GM12878 (cell line): ENCODE data around the gene KLHDC10. TPM values are rescaled to one million over a fixed set of nuclear protein-coding genes. Genes with fewer than 3 reads are reported as not detected.
"Not testable (repeated sequence)": the region's sequence is repeated elsewhere in the genome, so short reads cannot be mapped to it uniquely, and the experiment has no call there.

Experiments
- ATAC-seq: fragments of 200-7000 bp; cut with Tn5 transposase; 3 replicates; pipeline ENCODE4 v1.9.1; 2020; ENCODE audit warnings: mild to moderate bottlenecking, moderate library complexity
- BruUV-seq: library from RNA; stranded (reverse); fragments of 400-500 nt; replicated peaks from 2 replicates; lab custom pipeline; 2021; lab: Mats Ljungman, UMichigan
- CTCF ChIA-PET: fragments of 300-600 bp; sonication (Branson Sonifier 250); formaldehyde crosslinking; extraction: SDS; loops from one replicate; lab custom pipeline; 2021; ENCODE audit warnings: inconsistent platforms; lab: Yijun Ruan, JAX
- POLR2A ChIA-PET: fragments of 350-600 bp; formaldehyde crosslinking; extraction: SDS; loops from one replicate; lab custom pipeline; 2021; ENCODE audit warnings: inconsistent platforms; lab: Charles Lee
- RAD21 ChIA-PET: fragments of 300-600 bp; sonication (Branson Sonifier 250); formaldehyde crosslinking; loops from one replicate; lab custom pipeline; 2023; ENCODE audit warnings: antibody characterized with exemption; ENCODE audit not compliant: unreplicated experiment; lab: Charles Lee
- SMC1A ChIA-PET: fragments of 300-600 bp; sonication (Branson Sonifier 250); formaldehyde crosslinking; loops from one replicate; lab custom pipeline; 2023; ENCODE audit not compliant: unreplicated experiment, uncharacterized antibody; lab: Charles Lee
- DNase-seq: peaks from one replicate; pipeline ENCODE4 v3.0.0-alpha.2; 2011; ENCODE audit warnings: low read depth, low spot score
- FAIRE-seq: peaks from 3 replicates; lab custom pipeline; 2011; peaks lifted over from hg19 to GRCh38; lab: Jason Lieb, UNC
- H2AFZ ChIP-seq: 2 replicates; pipeline ENCODE4 v1.6.0; 2011; ENCODE audit warnings: low read depth, low read length, control low read depth; ENCODE audit not compliant: control insufficient read depth
- H3K27ac ChIP-seq: 2 replicates; pipeline ENCODE4 v1.5.1; 2011; ENCODE audit warnings: control low read depth; ENCODE audit not compliant: control insufficient read depth, insufficient read depth
- H3K27me3 ChIP-seq, 2 experiments: replicated peaks in 1 of 2; 2 replicates each; pipeline versions ENCODE4 v1.6.0 to v1.6.1; 2011; ENCODE audit warnings: low read length in 1 of 2; ENCODE audit not compliant: control insufficient read depth in 2 of 2, insufficient read depth in 2 of 2
- H3K36me3 ChIP-seq, 2 experiments: 2 replicates each; pipeline ENCODE4 v1.5.1; 2011; ENCODE audit warnings: low read length in 1 of 2; ENCODE audit not compliant: control insufficient read depth in 2 of 2, insufficient read depth in 2 of 2
- H3K4me1 ChIP-seq: 2 replicates; pipeline ENCODE4 v1.6.1; 2011; ENCODE audit warnings: mild to moderate bottlenecking, low read length, moderate library complexity, mixed read lengths; ENCODE audit not compliant: control insufficient read depth, insufficient read depth
- H3K4me2 ChIP-seq: 2 replicates; pipeline ENCODE4 v1.6.0; 2011; ENCODE audit warnings: control low read depth; ENCODE audit not compliant: control insufficient read depth, insufficient read depth
- H3K4me3 ChIP-seq: fragments of 200-600 bp; sonication (generic); 2 replicates; pipeline ENCODE4 v1.5.1; 2016
- H3K79me2 ChIP-seq: 2 replicates; pipeline ENCODE4 v1.6.0; 2011; ENCODE audit warnings: low read length; ENCODE audit not compliant: control insufficient read depth, insufficient read depth
- H3K9ac ChIP-seq: 2 replicates; pipeline ENCODE4 v1.8.0; 2011; ENCODE audit warnings: low read length, control low read depth, mixed read lengths; ENCODE audit not compliant: control insufficient read depth, insufficient read depth
- H3K9me3 ChIP-seq: replicated peaks from 3 replicates; pipeline ENCODE4 v1.5.1; 2011; ENCODE audit warnings: mild to moderate bottlenecking, low read length; ENCODE audit not compliant: control insufficient read depth, insufficient read depth
- H4K20me1 ChIP-seq: 2 replicates; pipeline ENCODE4 v1.6.0; 2011; ENCODE audit not compliant: control insufficient read depth, insufficient read depth
- WGBS: methylation state at CpG from one replicate; pipeline ENCODE4 v1.1.6; 2016; ENCODE audit warnings: low lambda C conversion rate; ENCODE audit not compliant: insufficient replicate concordance, insufficient coverage; ENCODE audit errors: missing lambda C conversion rate; 5-methylcytosine and 5-hydroxymethylcytosine counted together
- in situ Hi-C: fragments of 300-500 bp; cut with MboI; formaldehyde crosslinking; loops from 9 replicates; pipeline ENCODE4 v1.14.3; 2018; ENCODE audit warnings: mixed read lengths
- intact Hi-C: fragments of 100-400 bp; cut with micrococcal nuclease; formaldehyde crosslinking; loops from one replicate; pipeline ENCODE4 v1.14.2; 2022; ENCODE audit not compliant: unreplicated experiment
- polyA plus RNA-seq, 11 experiments: library from polyadenylated mRNA; depleted of rRNA in 4 of 11; unstranded in 6 of 11; stranded (reverse) in 5 of 11; fragments of >200 nt; fragmentation: Nextera tagmentation in 4 of 11; fragmentation: Illumina TruSeq in 1 of 11; extraction: Ambion mirVana in 4 of 11; extraction: Trizol in 1 of 11; gene quantifications; 1 replicate in 1 of 11; 2 replicates in 10 of 11; pipeline versions ENCODE4 v1.2.1 to v1.2.3, GENCODE V29; 2011 to 2016; ENCODE audit warnings: inconsistent platforms in 2 of 11, missing spikeins in 2 of 11, low read depth in 1 of 11
- small RNA-seq: library from RNA; depleted of rRNA; stranded (forward); fragments of <200 nt; gene quantifications from one replicate; pipeline ENCODE3, GENCODE V24; 2014
- total RNA-seq, 4 experiments: library from RNA; depleted of rRNA in 3 of 4; stranded (reverse); fragments of >200 nt in 3 of 4; fragmentation: Illumina TruSeq in 1 of 4; extraction: Trizol in 1 of 4; gene quantifications; 2 replicates each; pipeline versions ENCODE4 v1.2.1 to v1.2.3, GENCODE V29; 2013 to 2021

Gene KLHDC10
- total and polyA plus RNA-seq, 10 of the 15 experiments (the other 5 are each of a cell fraction or from before 2014, with no cell fraction given), result 2.9 to 20.6 (median 9.4) TPM

- DNase-seq, H3K4me3 ChIP-seq, FAIRE-seq, H4K20me1 ChIP-seq, intact Hi-C loops, H3K9me3 ChIP-seq, ATAC-seq, BruUV-seq, H3K27me3 ChIP-seq, in situ Hi-C loops, RAD21 ChIA-PET, H2AFZ ChIP-seq, H3K4me2 ChIP-seq, H3K27ac ChIP-seq, H3K79me2 ChIP-seq, H3K9ac ChIP-seq: not testable (repeated sequence)
- WGBS, result 89% methylated on average over 5 of the region's 5 CpGs
- POLR2A ChIA-PET, result interaction anchor here (0.5 kb wide), 1 partner anchor 64 kb away, joined by 5 read pairs; no protein-coding TSS in a partner anchor
- SMC1A ChIA-PET, result interaction anchor here (0.7 to 7.2 kb wide), 5 partner anchors 11 to 301 kb away, joined by 3 to 35 read pairs (median 3); partner anchors contain the start of genes CPA4 and TMEM209
- CTCF ChIA-PET, result interaction anchor here (0.6 to 1.8 kb wide), 2 partner anchors 112 kb away, joined by 3 to 8 read pairs; no protein-coding TSS in a partner anchor
- Histone ChIP-seq H3K4me1 (peaks cover 10% of the 10 kb centered on the region), H3K36me3 (peaks cover 0 to 19% of the 10 kb centered on the region in 2 experiments)
These were observed 114.0 kb downstream of the KLHDC10 start for GRCh38 chr7:130184349-130184748.

Small RNAs within 50 kb of the gene (small RNA-seq; reads per million reads assigned to genes)
- not detected for gene RNA5SP245

Other genes starting within 250 kb of the KLHDC10 start
- gene UBE2H, start 117.6 kb upstream of the KLHDC10 start, total RNA-seq (2014; rRNA removed), result 21.0 and 21.8 TPM in 2 replicates
- 30.6 and 35.6 TPM in 2 replicates for gene UBE2H, start 117.6 kb upstream of the KLHDC10 start, total RNA-seq (2014; rRNA removed; fragmentation: Illumina TruSeq; extraction: Trizol)
- 40.7 and 43.4 TPM in 2 replicates for gene UBE2H, start 117.6 kb upstream of the KLHDC10 start, total RNA-seq (2021)
- 75.5 and 127 TPM in 2 replicates for gene UBE2H, start 117.6 kb upstream of the KLHDC10 start, polyA plus RNA-seq (2011; rRNA removed)
- 49.8 and 80.4 TPM in 2 replicates for gene UBE2H, start 117.6 kb upstream of the KLHDC10 start, polyA plus RNA-seq (2014; fragmentation: Illumina TruSeq; extraction: Trizol)
- gene UBE2H, start 117.6 kb upstream of the KLHDC10 start, polyA plus RNA-seq (2014; fragmentation: Nextera tagmentation; extraction: Ambion mirVana), result 10 to 100 TPM; 15.6 to 16.8 TPM
- gene UBE2H, start 117.6 kb upstream of the KLHDC10 start, polyA plus RNA-seq (2014; rRNA removed), result 25.1 and 29.9 TPM in 2 replicates
- 10 to 100 TPM; 28.4 to 38.7 TPM for gene UBE2H, start 117.6 kb upstream of the KLHDC10 start, polyA plus RNA-seq (2016; fragmentation: Nextera tagmentation; extraction: Ambion mirVana)
- 25.0 and 29.2 TPM in 2 replicates for gene ZC3HC1, start 19.2 kb upstream of the KLHDC10 start, total RNA-seq (2014; rRNA removed)
- gene ZC3HC1, start 19.2 kb upstream of the KLHDC10 start, total RNA-seq (2014; rRNA removed; fragmentation: Illumina TruSeq; extraction: Trizol), result 18.5 and 19.2 TPM in 2 replicates
- gene ZC3HC1, start 19.2 kb upstream of the KLHDC10 start, total RNA-seq (2021), result 22.3 and 22.8 TPM in 2 replicates
- 23.5 and 28.0 TPM in 2 replicates for gene ZC3HC1, start 19.2 kb upstream of the KLHDC10 start, polyA plus RNA-seq (2011; rRNA removed)
- gene ZC3HC1, start 19.2 kb upstream of the KLHDC10 start, polyA plus RNA-seq (2014; fragmentation: Illumina TruSeq; extraction: Trizol), result 22.1 and 28.1 TPM in 2 replicates
- 10 to 100 TPM; 44.8 to 54.7 TPM for gene ZC3HC1, start 19.2 kb upstream of the KLHDC10 start, polyA plus RNA-seq (2014; fragmentation: Nextera tagmentation; extraction: Ambion mirVana)
- gene ZC3HC1, start 19.2 kb upstream of the KLHDC10 start, polyA plus RNA-seq (2014; rRNA removed), result 19.3 and 22.2 TPM in 2 replicates
- gene ZC3HC1, start 19.2 kb upstream of the KLHDC10 start, polyA plus RNA-seq (2016; fragmentation: Nextera tagmentation; extraction: Ambion mirVana), result 10 to 100 TPM; 36.4 to 39.6 TPM
- 22.1 and 24.6 TPM in 2 replicates for gene TMEM209, start 134.9 kb downstream of the KLHDC10 start, total RNA-seq (2014; rRNA removed)
- gene TMEM209, start 134.9 kb downstream of the KLHDC10 start, total RNA-seq (2014; rRNA removed; fragmentation: Illumina TruSeq; extraction: Trizol), result 35.9 and 37.7 TPM in 2 replicates
- 36.6 and 36.7 TPM in 2 replicates for gene TMEM209, start 134.9 kb downstream of the KLHDC10 start, total RNA-seq (2021)
- 41.2 and 43.4 TPM in 2 replicates for gene TMEM209, start 134.9 kb downstream of the KLHDC10 start, polyA plus RNA-seq (2011; rRNA removed)
- gene TMEM209, start 134.9 kb downstream of the KLHDC10 start, polyA plus RNA-seq (2014; fragmentation: Illumina TruSeq; extraction: Trizol), result 35.0 and 48.6 TPM in 2 replicates
- gene TMEM209, start 134.9 kb downstream of the KLHDC10 start, polyA plus RNA-seq (2014; fragmentation: Nextera tagmentation; extraction: Ambion mirVana), result 10 to 100 TPM; 22.2 to 38.2 TPM
- 20.6 and 22.7 TPM in 2 replicates for gene TMEM209, start 134.9 kb downstream of the KLHDC10 start, polyA plus RNA-seq (2014; rRNA removed)
- 10 to 100 TPM; 33.8 to 35.3 TPM for gene TMEM209, start 134.9 kb downstream of the KLHDC10 start, polyA plus RNA-seq (2016; fragmentation: Nextera tagmentation; extraction: Ambion mirVana)
- not detected in 2 replicates for gene SSMEM1, start 137.3 kb downstream of the KLHDC10 start, total RNA-seq (2014; rRNA removed)
- gene SSMEM1, start 137.3 kb downstream of the KLHDC10 start, total RNA-seq (2014; rRNA removed; fragmentation: Illumina TruSeq; extraction: Trizol), result not detected in 2 replicates
- not detected in 2 replicates for gene SSMEM1, start 137.3 kb downstream of the KLHDC10 start, total RNA-seq (2021)
- not detected in 2 replicates for gene SSMEM1, start 137.3 kb downstream of the KLHDC10 start, polyA plus RNA-seq (2011; rRNA removed)
- gene SSMEM1, start 137.3 kb downstream of the KLHDC10 start, polyA plus RNA-seq (2014; fragmentation: Illumina TruSeq; extraction: Trizol), result not detected in 2 replicates
- not detected for gene SSMEM1, start 137.3 kb downstream of the KLHDC10 start, polyA plus RNA-seq (2014; fragmentation: Nextera tagmentation; extraction: Ambion mirVana)
- not detected in 2 replicates for gene SSMEM1, start 137.3 kb downstream of the KLHDC10 start, polyA plus RNA-seq (2014; rRNA removed)
- not detected for gene SSMEM1, start 137.3 kb downstream of the KLHDC10 start, polyA plus RNA-seq (2016; fragmentation: Nextera tagmentation; extraction: Ambion mirVana)
- gene CPA2, start 196.3 kb downstream of the KLHDC10 start, total RNA-seq (2014; rRNA removed), result not detected in 2 replicates
- not detected in 2 replicates for gene CPA2, start 196.3 kb downstream of the KLHDC10 start, total RNA-seq (2014; rRNA removed; fragmentation: Illumina TruSeq; extraction: Trizol)
- gene CPA2, start 196.3 kb downstream of the KLHDC10 start, total RNA-seq (2021), result 1.4 and 1.9 TPM in 2 replicates
- gene CPA2, start 196.3 kb downstream of the KLHDC10 start, polyA plus RNA-seq (2011; rRNA removed), result not detected in 2 replicates
- gene CPA2, start 196.3 kb downstream of the KLHDC10 start, polyA plus RNA-seq (2014; fragmentation: Illumina TruSeq; extraction: Trizol), result 0.04 TPM in 1 of 2 replicates, not detected in the other
- not detected for gene CPA2, start 196.3 kb downstream of the KLHDC10 start, polyA plus RNA-seq (2014; fragmentation: Nextera tagmentation; extraction: Ambion mirVana)
- gene CPA2, start 196.3 kb downstream of the KLHDC10 start, polyA plus RNA-seq (2014; rRNA removed), result not detected in 2 replicates
- not detected for gene CPA2, start 196.3 kb downstream of the KLHDC10 start, polyA plus RNA-seq (2016; fragmentation: Nextera tagmentation; extraction: Ambion mirVana)
- 0.06 and 0.33 TPM in 2 replicates for gene CPA4, start 222.6 kb downstream of the KLHDC10 start, total RNA-seq (2014; rRNA removed)
- gene CPA4, start 222.6 kb downstream of the KLHDC10 start, total RNA-seq (2014; rRNA removed; fragmentation: Illumina TruSeq; extraction: Trizol), result 0.09 and 0.13 TPM in 2 replicates
- 0.18 and 0.37 TPM in 2 replicates for gene CPA4, start 222.6 kb downstream of the KLHDC10 start, total RNA-seq (2021)
- 0.16 and 0.20 TPM in 2 replicates for gene CPA4, start 222.6 kb downstream of the KLHDC10 start, polyA plus RNA-seq (2011; rRNA removed)
- gene CPA4, start 222.6 kb downstream of the KLHDC10 start, polyA plus RNA-seq (2014; fragmentation: Illumina TruSeq; extraction: Trizol), result 0.15 and 1.5 TPM in 2 replicates
- gene CPA4, start 222.6 kb downstream of the KLHDC10 start, polyA plus RNA-seq (2014; fragmentation: Nextera tagmentation; extraction: Ambion mirVana), result under 1 TPM; 0.05 to 0.21 TPM
- gene CPA4, start 222.6 kb downstream of the KLHDC10 start, polyA plus RNA-seq (2014; rRNA removed), result 0.13 and 0.35 TPM in 2 replicates
- gene CPA4, start 222.6 kb downstream of the KLHDC10 start, polyA plus RNA-seq (2016; fragmentation: Nextera tagmentation; extraction: Ambion mirVana), result under 1 TPM in 1 of 2 experiments, not detected in 1; 0.20 TPM